ENCODE measurements around the gene VAV1.

VAV1 gene

GRCh38 chr19:6723108-6723618 lies 49.3 kb upstream of the VAV1 start (continued):
- TF ChIP-seq ZSCAN5A (tag by site-specific recombination; IDR thresholded peaks at IDR 0.05): no peak

- Histone ChIP-seq H3K36me3 (ENCODE audit: control insufficient read depth in 2 of 2, insufficient read depth in 1 of 2, low read length in 2 of 2) (no peaks in the 10 kb centered on the region), H3K27ac (ENCODE audit: extremely low read depth, low read depth, low read length) (no peak overlapping the region), H3K9me3 (ENCODE audit: control insufficient read depth, insufficient read depth, low read depth, low read length) (no peaks in the 10 kb centered on the region), H3K4me3 (ENCODE audit: low read depth, low read length) (no peak overlapping the region), H3K4me1 (ENCODE audit: control insufficient read depth, insufficient read depth, low read length) (no peaks in the 10 kb centered on the region)
- CTCF ChIA-PET: interaction anchor here (0.6 to 1.7 kb wide), 2 partner anchors 13 to 1047 kb away, joined by 3 to 6 read pairs; no protein-coding TSS in a partner anchor
- POLR2A ChIA-PET: no interaction called here
- no peak for TF ChIP-seq KLF7 (tag by site-specific recombination; IDR thresholded peaks at IDR 0.05; ENCODE audit: borderline replicate concordance)
- no peak for TF ChIP-seq ZNF549 (tag by site-specific recombination; IDR thresholded peaks at IDR 0.05)
- no peak for TF ChIP-seq ZNF561 (tag by site-specific recombination; IDR thresholded peaks at IDR 0.05; ENCODE audit: borderline replicate concordance)
- no peak for TF ChIP-seq ZNF280D (tag by site-specific recombination; IDR thresholded peaks at IDR 0.05)
- TF ChIP-seq ZNF548 (tag by site-specific recombination; IDR thresholded peaks at IDR 0.05): no peak
- no peak for TF ChIP-seq ZNF335 (tag by site-specific recombination; conservative IDR thresholded peaks at IDR 0.05)
- no peak for TF ChIP-seq ZNF239 (tag by site-specific recombination; IDR thresholded peaks at IDR 0.05)
- no peak for TF ChIP-seq GLI4 (tag by site-specific recombination; IDR thresholded peaks at IDR 0.05)
- no peak for TF ChIP-seq KLF10 (tag by site-specific recombination; IDR thresholded peaks at IDR 0.05)
Measured at GRCh38 chr19:6723738-6724137, 48.8 kb upstream of the VAV1 start.

- Histone ChIP-seq H3K27ac (ENCODE audit: extremely low read depth, low read depth, low read length) (no peak overlapping the region), H3K36me3 (ENCODE audit: control insufficient read depth in 2 of 2, insufficient read depth in 1 of 2, low read length in 2 of 2) (no peaks in the 10 kb centered on the region), H3K4me3 (ENCODE audit: low read depth, low read length) (no peak overlapping the region), H3K4me1 (ENCODE audit: control insufficient read depth, insufficient read depth, low read length) (no peaks in the 10 kb centered on the region), H3K9me3 (ENCODE audit: control insufficient read depth, insufficient read depth, low read depth, low read length) (no peaks in the 10 kb centered on the region)
- TF ChIP-seq ZNF138 (tag by site-specific recombination; IDR thresholded peaks at IDR 0.05; ENCODE audit: borderline replicate concordance): no peak
- no peak for TF ChIP-seq OVOL3 (tag by site-specific recombination; IDR thresholded peaks at IDR 0.05)
- CTCF ChIA-PET: interaction anchor here (1.1 to 1.7 kb wide), 2 partner anchors 12 to 138 kb away, joined by 3 to 6 read pairs; no protein-coding TSS in a partner anchor
- POLR2A ChIA-PET: no interaction called here
Measured at GRCh38 chr19:6724631-6725492, 47.6 kb upstream of the VAV1 start.

- POLR2A ChIA-PET: no interaction called here
- Histone ChIP-seq H3K9me3 (ENCODE audit: control insufficient read depth, insufficient read depth, low read depth, low read length) (no peaks in the 10 kb centered on the region), H3K36me3 (ENCODE audit: control insufficient read depth in 2 of 2, insufficient read depth in 1 of 2, low read length in 2 of 2) (no peaks in the 10 kb centered on the region; a peak in 1 of 3 replicates), H3K4me1 (ENCODE audit: control insufficient read depth, insufficient read depth, low read length) (no peaks in the 10 kb centered on the region), H3K4me3 (ENCODE audit: low read depth, low read length) (no peak overlapping the region), H3K27ac (ENCODE audit: extremely low read depth, low read depth, low read length) (no peak overlapping the region)
- CTCF ChIA-PET: interaction anchor here (1.1 to 1.7 kb wide), 2 partner anchors 11 to 138 kb away, joined by 3 to 6 read pairs; no protein-coding TSS in a partner anchor
- no peak for TF ChIP-seq ZBTB8A (tag by site-specific recombination; IDR thresholded peaks at IDR 0.05)
- TF ChIP-seq GLIS1 (tag by site-specific recombination; IDR thresholded peaks at IDR 0.05): no peak
- no peak for TF ChIP-seq ZNF548 (tag by site-specific recombination; IDR thresholded peaks at IDR 0.05)
- TF ChIP-seq TRIM28 (IDR thresholded peaks at IDR 0.05; ENCODE audit: borderline replicate concordance, low read length): no peak
- no peak for TF ChIP-seq ATF2 (tag by site-specific recombination; IDR thresholded peaks at IDR 0.05; ENCODE audit: low read depth)
- no peak for TF ChIP-seq ZNF311 (tag by site-specific recombination; IDR thresholded peaks at IDR 0.05; ENCODE audit: borderline replicate concordance)
- TF ChIP-seq REPIN1 (tag by site-specific recombination; IDR thresholded peaks at IDR 0.05; ENCODE audit: low read depth): no peak
- no peak for TF ChIP-seq ZBTB26 (tag by site-specific recombination; optimal IDR thresholded peaks at IDR 0.05)
- no peak for TF ChIP-seq EGR2 (tag by site-specific recombination; IDR thresholded peaks at IDR 0.05; ENCODE audit: low read depth)
- TF ChIP-seq KLF7 (tag by site-specific recombination; IDR thresholded peaks at IDR 0.05; ENCODE audit: borderline replicate concordance): no peak
Measured at GRCh38 chr19:6725513-6726231, 46.8 kb upstream of the VAV1 start.

Data from HEK293 (cell line).